PFSK-1 (cell line): ENCODE measurements around the gene MYH7.

ENCODE experiments used
- FOXP2 ChIP-seq: optimal IDR thresholded peaks from 2 replicates; pipeline ENCODE3; 2011; ENCODE audit warnings: borderline replicate concordance, control low read depth, inconsistent platforms; ENCODE audit not compliant: insufficient read depth; ENCODE audit errors: extremely low read length, extremely low read depth
- POLR2AphosphoS5 ChIP-seq: IDR thresholded peaks from 2 replicates; pipeline ENCODE4 v1.6.1; 2012; ENCODE audit warnings: low read depth, mild to moderate bottlenecking, control low read depth, low read length, moderate library complexity
- SIN3A ChIP-seq: IDR thresholded peaks from 2 replicates; pipeline ENCODE4 v1.6.1; 2012; ENCODE audit warnings: mild to moderate bottlenecking, low read length, moderate library complexity, borderline replicate concordance; ENCODE audit not compliant: insufficient read depth
- TAF1 ChIP-seq: IDR thresholded peaks from 2 replicates; pipeline ENCODE4 v1.6.1; 2012; ENCODE audit warnings: low read length, control low read depth, borderline replicate concordance; ENCODE audit not compliant: insufficient read depth
- TF ChIP-seq, protein P1 (sequence below), 2 experiments: IDR thresholded peaks; 2 replicates each; pipeline versions ENCODE4 v1.6.1 to v1.8.0; 2011 to 2012; ENCODE audit warnings: low read depth in 2 of 2, low read length in 2 of 2, control low read depth in 1 of 2, inconsistent platforms in 1 of 2, mild to moderate bottlenecking in 1 of 2, moderate library complexity in 1 of 2; ENCODE audit not compliant: insufficient read depth in 1 of 2

Gene MYH7

GRCh38 chr14:23415821-23416778 lies 19.4 kb downstream of the MYH7 start:
- no peak for TF ChIP-seq TAF1
- TF ChIP-seq FOXP2: no peak
- TF ChIP-seq, protein P1, sequence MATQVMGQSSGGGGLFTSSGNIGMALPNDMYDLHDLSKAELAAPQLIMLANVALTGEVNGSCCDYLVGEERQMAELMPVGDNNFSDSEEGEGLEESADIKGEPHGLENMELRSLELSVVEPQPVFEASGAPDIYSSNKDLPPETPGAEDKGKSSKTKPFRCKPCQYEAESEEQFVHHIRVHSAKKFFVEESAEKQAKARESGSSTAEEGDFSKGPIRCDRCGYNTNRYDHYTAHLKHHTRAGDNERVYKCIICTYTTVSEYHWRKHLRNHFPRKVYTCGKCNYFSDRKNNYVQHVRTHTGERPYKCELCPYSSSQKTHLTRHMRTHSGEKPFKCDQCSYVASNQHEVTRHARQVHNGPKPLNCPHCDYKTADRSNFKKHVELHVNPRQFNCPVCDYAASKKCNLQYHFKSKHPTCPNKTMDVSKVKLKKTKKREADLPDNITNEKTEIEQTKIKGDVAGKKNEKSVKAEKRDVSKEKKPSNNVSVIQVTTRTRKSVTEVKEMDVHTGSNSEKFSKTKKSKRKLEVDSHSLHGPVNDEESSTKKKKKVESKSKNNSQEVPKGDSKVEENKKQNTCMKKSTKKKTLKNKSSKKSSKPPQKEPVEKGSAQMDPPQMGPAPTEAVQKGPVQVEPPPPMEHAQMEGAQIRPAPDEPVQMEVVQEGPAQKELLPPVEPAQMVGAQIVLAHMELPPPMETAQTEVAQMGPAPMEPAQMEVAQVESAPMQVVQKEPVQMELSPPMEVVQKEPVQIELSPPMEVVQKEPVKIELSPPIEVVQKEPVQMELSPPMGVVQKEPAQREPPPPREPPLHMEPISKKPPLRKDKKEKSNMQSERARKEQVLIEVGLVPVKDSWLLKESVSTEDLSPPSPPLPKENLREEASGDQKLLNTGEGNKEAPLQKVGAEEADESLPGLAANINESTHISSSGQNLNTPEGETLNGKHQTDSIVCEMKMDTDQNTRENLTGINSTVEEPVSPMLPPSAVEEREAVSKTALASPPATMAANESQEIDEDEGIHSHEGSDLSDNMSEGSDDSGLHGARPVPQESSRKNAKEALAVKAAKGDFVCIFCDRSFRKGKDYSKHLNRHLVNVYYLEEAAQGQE (IDR thresholded peaks at IDR 0.05; ENCODE audit: insufficient read depth in 1 of 2, low read depth in 2 of 2, low read length in 2 of 2): no peak

- TF ChIP-seq SIN3A (no peak), POLR2AphosphoS5 (no peak)
- TF ChIP-seq, protein P1 (IDR thresholded peaks at IDR 0.05; ENCODE audit: insufficient read depth in 1 of 2, low read depth in 2 of 2, low read length in 2 of 2): no peak
These were observed 20.3 kb downstream of the MYH7 start for GRCh38 chr14:23414906-23415820.

DNA sequence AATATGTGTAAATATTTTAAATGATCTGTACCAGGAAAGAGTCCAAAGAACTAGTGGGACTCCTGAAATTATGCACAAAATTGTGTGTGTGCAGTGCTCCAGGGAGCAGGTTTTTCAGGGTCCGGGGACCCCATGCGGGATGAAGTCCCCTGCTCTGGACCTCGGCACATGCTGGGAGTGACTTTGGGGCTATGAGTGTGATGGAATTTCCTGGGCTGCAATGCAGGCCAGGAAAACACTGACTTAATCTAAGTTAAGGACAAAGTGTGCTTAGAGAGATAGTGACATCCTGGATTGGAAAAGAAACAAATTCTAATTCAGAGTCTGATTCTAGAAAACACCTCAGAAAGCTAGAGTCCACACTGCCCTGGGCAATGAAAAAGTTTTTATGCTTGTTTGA lies 21.2 kb downstream of the MYH7 start:
- TF ChIP-seq TAF1: no peak
- TF ChIP-seq, protein P1 (IDR thresholded peaks at IDR 0.05; ENCODE audit: insufficient read depth in 1 of 2, low read depth in 2 of 2, low read length in 2 of 2): no peak
- no peak for TF ChIP-seq SIN3A
- no peak for TF ChIP-seq POLR2AphosphoS5
- TF ChIP-seq FOXP2: no peak

DNA sequence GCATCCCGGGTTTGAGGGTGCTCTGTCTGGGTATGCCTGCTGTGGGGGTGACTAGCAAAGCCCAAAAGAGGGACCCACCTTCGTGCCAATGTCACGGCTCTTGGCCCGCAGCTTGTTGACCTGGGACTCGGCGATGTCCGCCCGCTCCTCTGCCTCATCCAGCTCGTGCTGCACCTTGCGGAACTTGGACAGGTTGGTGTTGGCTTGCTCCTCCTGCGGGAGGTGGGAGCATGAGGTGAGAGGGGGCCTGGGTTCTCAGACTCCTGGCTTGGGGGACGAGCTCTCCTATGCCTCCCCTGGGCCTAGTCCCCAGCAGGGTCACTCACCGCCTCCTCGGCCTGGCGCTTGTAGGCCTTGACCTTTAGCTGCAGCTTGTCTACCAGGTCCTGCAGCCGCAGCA lies 21.8 kb downstream of the MYH7 start:
- TF ChIP-seq TAF1: no peak

DNA sequence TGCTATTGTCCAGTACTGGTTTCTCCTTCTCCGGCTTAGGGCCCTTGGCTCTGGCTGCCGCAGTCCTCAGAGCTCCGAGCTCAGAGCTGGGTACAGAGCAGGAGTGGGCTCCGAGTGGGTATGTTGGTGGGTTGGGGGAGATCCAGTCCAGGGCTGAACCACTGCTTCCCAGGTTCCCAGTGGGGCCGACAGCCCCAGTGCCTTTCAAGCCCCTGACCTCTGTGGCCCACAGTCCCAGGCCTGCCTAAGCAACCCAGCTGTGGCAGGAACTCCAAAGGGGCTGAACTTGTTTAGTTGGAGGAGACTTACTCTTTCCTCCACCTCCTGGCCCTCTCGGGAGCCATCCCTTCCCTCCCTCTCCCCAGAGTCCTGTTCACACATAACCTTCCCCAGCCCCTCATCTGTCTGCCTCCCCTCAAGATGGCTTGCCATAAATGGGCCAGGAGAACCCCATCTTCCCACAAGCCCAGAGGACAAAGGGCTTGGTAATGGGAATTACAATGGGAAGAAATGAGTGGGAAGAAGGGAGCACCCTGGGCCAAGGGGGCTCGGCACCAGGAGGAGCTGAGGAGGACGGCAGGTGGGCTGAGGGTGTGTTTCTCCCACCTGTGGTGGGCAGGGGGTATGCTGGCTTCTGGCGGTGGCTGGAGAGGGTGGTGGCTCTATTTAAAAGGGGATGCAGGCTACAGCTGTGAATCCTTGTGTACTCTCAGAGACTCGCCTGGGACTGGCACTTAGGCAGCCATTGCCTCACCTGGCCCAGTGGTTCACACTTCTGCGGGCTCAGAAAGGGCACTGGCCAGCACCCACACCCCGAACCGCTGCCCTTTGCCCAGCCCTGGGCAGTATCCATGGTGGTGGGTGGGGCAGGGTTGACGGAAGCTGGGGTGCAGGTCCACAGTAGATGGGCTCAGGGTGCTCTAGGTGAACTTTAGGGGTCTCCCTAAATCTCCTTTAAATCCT lies 23.6 kb downstream of the MYH7 start:
- TF ChIP-seq, protein P1 (IDR thresholded peaks at IDR 0.05; ENCODE audit: insufficient read depth in 1 of 2, low read depth in 2 of 2, low read length in 2 of 2): no peak
- TF ChIP-seq POLR2AphosphoS5 (no peak), TAF1 (no peak), SIN3A (no peak), FOXP2 (no peak)
